CD14-positive monocyte (primary cell): ENCODE data around the gene TBX6. TPM values are rescaled to one million over a fixed set of nuclear protein-coding genes. Genes with fewer than 3 reads are reported as not detected.

Experiments
- DNase-seq, 3 donors: peaks; one replicate each; pipeline ENCODE4 v3.0.0-alpha.2; 2011 to 2022
- H2AFZ ChIP-seq: 2 replicates; pipeline ENCODE4 v1.6.0; 2012; ENCODE audit warnings: mild to moderate bottlenecking, low read depth, low read length, inconsistent platforms; ENCODE audit not compliant: insufficient read depth, poor library complexity, severe bottlenecking
- H3K27ac ChIP-seq, 2 donors: 1 replicate in 1 of 2; 2 replicates in 1 of 2; pipeline ENCODE4 v1.5.1; 2012 to 2013; ENCODE audit warnings: low read length in 2 of 2, control low read depth in 1 of 2, inconsistent platforms in 1 of 2, low read depth in 1 of 2, mild to moderate bottlenecking in 1 of 2
- H3K27me3 ChIP-seq, 2 donors: one replicate each; pipeline versions ENCODE4 v1.6.0 to v1.6.1; 2011 to 2013; ENCODE audit warnings: low read length in 2 of 2; ENCODE audit not compliant: control insufficient read depth in 2 of 2, insufficient read depth in 2 of 2
- H3K36me3 ChIP-seq, 2 donors: replicated peaks in 1 of 2; 1 replicate in 1 of 2; 2 replicates in 1 of 2; pipeline versions ENCODE4 v1.5.1 to v1.6.1; 2012 to 2013; ENCODE audit warnings: low read length in 2 of 2, control low read depth in 1 of 2, inconsistent platforms in 1 of 2, mild to moderate bottlenecking in 1 of 2; ENCODE audit not compliant: insufficient read depth in 2 of 2, control insufficient read depth in 1 of 2
- H3K4me1 ChIP-seq, 2 donors: 1 replicate in 1 of 2; 2 replicates in 1 of 2; pipeline versions ENCODE4 v1.5.1 to v1.6.1; 2012 to 2013; ENCODE audit warnings: low read length in 2 of 2, control low read depth in 1 of 2, inconsistent platforms in 1 of 2, mild to moderate bottlenecking in 1 of 2, moderate library complexity in 1 of 2; ENCODE audit not compliant: insufficient read depth in 2 of 2, control insufficient read depth in 1 of 2
- H3K4me2 ChIP-seq: replicated peaks from 2 replicates; pipeline ENCODE3; 2012; ENCODE audit warnings: low read length, moderate library complexity, mild to moderate bottlenecking; ENCODE audit not compliant: poor library complexity, severe bottlenecking; ENCODE audit errors: extremely low read depth
- H3K4me3 ChIP-seq, 3 experiments: fragments of 200-600 bp in 1 of 3; sonication (generic) in 1 of 3; replicated peaks in 1 of 3; 1 replicate in 2 of 3; 2 replicates in 1 of 3; pipeline ENCODE4 v1.5.1; 2011 to 2013; ENCODE audit warnings: low read length in 3 of 3, mild to moderate bottlenecking in 3 of 3, control low read depth in 2 of 3, low read depth in 2 of 3, inconsistent platforms in 1 of 3, moderate library complexity in 1 of 3
- H3K79me2 ChIP-seq: 2 replicates; pipeline ENCODE4 v1.6.0; 2012; ENCODE audit warnings: mild to moderate bottlenecking, control low read depth, inconsistent platforms, low read length, moderate library complexity; ENCODE audit not compliant: insufficient read depth
- H3K9ac ChIP-seq: 2 replicates; pipeline ENCODE4 v1.6.0; 2017; ENCODE audit warnings: low read length, mild to moderate bottlenecking; ENCODE audit not compliant: insufficient read depth, poor library complexity, severe bottlenecking
- H3K9me3 ChIP-seq, 2 donors: replicated peaks in 1 of 2; 1 replicate in 1 of 2; 2 replicates in 1 of 2; pipeline versions ENCODE4 v1.5.1 to v1.6.1; 2012 to 2013; ENCODE audit warnings: low read length in 2 of 2, control low read depth in 1 of 2; ENCODE audit not compliant: control insufficient read depth in 1 of 2, insufficient read depth in 1 of 2
- H4K20me1 ChIP-seq: 2 replicates; pipeline ENCODE4 v1.6.0; 2012; ENCODE audit warnings: mild to moderate bottlenecking, low read length, control low read depth, moderate library complexity; ENCODE audit not compliant: insufficient read depth
- H3K27ac Mint-ChIP-seq, 7 donors: one replicate each; pipeline ENCODE4 v1.8.0; 2020; ENCODE audit warnings: mild to moderate bottlenecking in 7 of 7, mixed read lengths in 7 of 7, moderate library complexity in 6 of 7, inconsistent platforms in 2 of 7
- H3K27me3 Mint-ChIP-seq, 3 donors: one replicate each; pipeline ENCODE4 v1.8.0; 2021 to 2022; ENCODE audit warnings: low read depth in 3 of 3, mild to moderate bottlenecking in 3 of 3, mixed read lengths in 3 of 3, moderate library complexity in 3 of 3, inconsistent platforms in 1 of 3
- H3K36me3 Mint-ChIP-seq, 2 donors: one replicate each; pipeline ENCODE4 v1.8.0; 2020; ENCODE audit warnings: mixed read lengths in 2 of 2, inconsistent platforms in 1 of 2, mild to moderate bottlenecking in 1 of 2
- H3K4me1 Mint-ChIP-seq: one replicate; pipeline ENCODE4 v1.8.0; 2020; ENCODE audit warnings: mild to moderate bottlenecking, mixed read lengths
- H3K4me3 Mint-ChIP-seq, 2 donors: one replicate each; pipeline ENCODE4 v1.8.0; 2020; ENCODE audit warnings: mild to moderate bottlenecking in 2 of 2, mixed read lengths in 2 of 2, moderate library complexity in 1 of 2
- H3K9me3 Mint-ChIP-seq, 7 donors: one replicate each; pipeline ENCODE4 v1.8.0; 2020 to 2022; ENCODE audit warnings: mixed read lengths in 7 of 7, mild to moderate bottlenecking in 6 of 7, moderate library complexity in 6 of 7, inconsistent platforms in 2 of 7
- CTCF ChIP-seq: fragments of 200-600 bp; IDR thresholded peaks from one replicate; pipeline ENCODE4 v1.8.0; 2022; ENCODE audit warnings: antibody characterized with exemption, mild to moderate bottlenecking
- WGBS: methylation state at CpG from one replicate; pipeline ENCODE4 v1.1.5; 2013; ENCODE audit warnings: missing lambda C conversion rate; ENCODE audit not compliant: insufficient coverage; 5-methylcytosine and 5-hydroxymethylcytosine counted together
- intact Hi-C, 2 donors: fragments of 100-400 bp; cut with micrococcal nuclease; formaldehyde crosslinking; loops; one replicate each; pipeline versions ENCODE4 v1.15.0 to v1.15.1; 2023
- polyA plus RNA-seq, 3 donors: library from polyadenylated mRNA; depleted of rRNA in 1 of 3; unstranded in 2 of 3; stranded (reverse) in 1 of 3; fragments of 300-500 nt in 2 of 3; fragments of >200 nt in 1 of 3; fragmentation: Illumina TruSeq in 2 of 3; gene quantifications; 1 replicate in 2 of 3; 2 replicates in 1 of 3; pipeline ENCODE4 v1.2.3, GENCODE V29; 2012 to 2021

The TBX6 gene
- polyA plus RNA-seq, 3 donors = 0.10 to 0.65 (median 0.11) TPM

- peaks cover 0 to 2% (median 0%) of the 10 kb centered on the region in 7 donors for H3K9me3 Mint-ChIP-seq
- Histone ChIP-seq H3K36me3 (peaks cover 54 to 66% of the 10 kb centered on the region in 2 donors), H2AFZ (no peak overlapping the region), H3K4me2 (no peak overlapping the region), H4K20me1 (peaks cover 65% of the 10 kb centered on the region), H3K9ac (no peak overlapping the region), H3K27me3 (no peaks in the 10 kb centered on the region), H3K4me1 (peaks cover 33 to 45% of the 10 kb centered on the region in 2 donors), H3K79me2 (peaks cover 69% of the 10 kb centered on the region), H3K4me3 (no peak overlapping the region), H3K9me3 (no peaks in the 10 kb centered on the region), H3K27ac (peak overlapping the region; percentile 6 to 39)
- 83% methylated on average over 13 of the region's 17 CpGs for whole genome bisulfite sequencing
- peak in 2 of 3 donors; percentile 43 to 54 for DNase-seq
- peak; percentile 80 for TF ChIP-seq CTCF
- peaks cover 30% of the 10 kb centered on the region for H3K4me1 Mint-ChIP-seq
- H3K27ac Mint-ChIP-seq = peak overlapping the region; percentile 60 to 86 (median 76)
- H3K27me3 Mint-ChIP-seq = no peaks in the 10 kb centered on the region
- peaks cover 55 to 68% of the 10 kb centered on the region in 2 donors for H3K36me3 Mint-ChIP-seq
- no peak overlapping the region for H3K4me3 Mint-ChIP-seq
- intact Hi-C loops = loop anchor here (5.0 kb wide), 1 partner anchor 53 kb away; the partner anchor contains the start of gene MAPK3 (in 2 of the 2)
Measured at GRCh38 chr16:30068750-30069610, 22.7 kb downstream of the TBX6 start.

GRCh38 chr16:30068333-30068732, 23.4 kb downstream of the TBX6 start:
- Histone ChIP-seq H3K27me3 (no peaks in the 10 kb centered on the region), H3K36me3 (peaks cover 54 to 66% of the 10 kb centered on the region in 2 donors), H3K79me2 (peaks cover 76% of the 10 kb centered on the region), H2AFZ (no peak overlapping the region), H3K4me3 (no peak overlapping the region), H3K9ac (no peak overlapping the region), H4K20me1 (peaks cover 65% of the 10 kb centered on the region), H3K27ac (peak overlapping the region; percentile 6 to 39), H3K9me3 (no peaks in the 10 kb centered on the region), H3K4me2 (no peak overlapping the region), H3K4me1 (peaks cover 39 to 52% of the 10 kb centered on the region in 2 donors)
- H3K27ac Mint-ChIP-seq = peak overlapping the region; percentile 60 to 86 (median 76)
- intact Hi-C loops = loop anchor here (5.0 kb wide), 1 partner anchor 54 kb away; the partner anchor contains the start of gene MAPK3 (in 2 of the 2)
- H3K27me3 Mint-ChIP-seq = no peaks in the 10 kb centered on the region
- H3K36me3 Mint-ChIP-seq = peaks cover 55 to 67% of the 10 kb centered on the region in 2 donors
- peaks cover 37% of the 10 kb centered on the region for H3K4me1 Mint-ChIP-seq
- peaks cover 0 to 2% (median 0%) of the 10 kb centered on the region in 7 donors for H3K9me3 Mint-ChIP-seq
- no peak for DNase-seq
- TF ChIP-seq CTCF = no peak
- WGBS = 86% methylated on average over 4 of the region's 9 CpGs
- no peak overlapping the region for H3K4me3 Mint-ChIP-seq
